Effector CD4-positive, alpha-beta T cell (primary cell): ENCODE results near the gene PWWP2B.

Experiments
- DNase-seq: peaks from one replicate; pipeline ENCODE4 v3.0.0-alpha.2; 2020

The PWWP2B gene

DNA sequence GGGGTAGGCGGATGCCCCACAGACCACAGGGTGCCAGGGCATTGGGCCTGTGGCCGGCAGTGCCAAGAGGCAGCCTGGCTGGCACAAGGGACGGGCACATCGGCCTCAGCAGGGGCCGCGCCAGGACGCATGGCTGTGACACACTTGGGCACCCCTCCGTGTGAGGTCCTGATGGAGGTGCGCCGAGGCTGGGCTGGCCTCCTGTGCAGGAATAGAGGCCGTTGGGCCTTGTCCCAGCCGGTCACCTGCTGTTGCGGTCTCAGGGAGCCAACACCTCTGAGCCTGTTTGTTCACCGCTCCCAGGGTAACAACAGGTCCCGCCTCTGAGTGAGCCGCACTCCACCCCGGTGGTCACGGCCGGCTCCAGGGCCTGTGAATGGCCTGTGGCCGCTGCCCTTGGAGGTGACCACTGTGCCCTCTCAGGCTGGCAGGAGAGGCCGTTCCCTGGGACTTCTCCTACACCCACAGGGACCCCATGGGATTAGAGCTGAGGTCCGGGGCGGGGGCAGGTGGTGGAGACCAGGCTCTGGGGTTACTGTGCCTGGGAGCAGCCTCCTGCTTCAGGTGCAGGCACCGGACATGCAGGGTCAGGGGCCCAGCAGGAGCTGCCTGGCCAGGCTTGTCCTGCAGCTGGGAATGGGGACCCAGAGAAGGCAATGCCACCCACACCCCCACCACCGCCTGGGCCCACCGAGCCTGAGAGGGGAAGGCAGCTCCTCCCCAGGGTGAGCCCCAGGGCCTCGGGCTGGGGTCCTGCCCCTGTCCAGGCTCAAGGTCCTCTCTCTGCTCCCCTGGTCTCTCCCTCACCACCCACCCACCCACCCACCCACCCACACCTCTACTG, 12.0 kb downstream of the PWWP2B start:
- no peak for DNase-seq

- no peak for DNase-seq
Observed at GRCh38 chr10:132409667-132410028, 12.6 kb downstream of the PWWP2B start.

DNA sequence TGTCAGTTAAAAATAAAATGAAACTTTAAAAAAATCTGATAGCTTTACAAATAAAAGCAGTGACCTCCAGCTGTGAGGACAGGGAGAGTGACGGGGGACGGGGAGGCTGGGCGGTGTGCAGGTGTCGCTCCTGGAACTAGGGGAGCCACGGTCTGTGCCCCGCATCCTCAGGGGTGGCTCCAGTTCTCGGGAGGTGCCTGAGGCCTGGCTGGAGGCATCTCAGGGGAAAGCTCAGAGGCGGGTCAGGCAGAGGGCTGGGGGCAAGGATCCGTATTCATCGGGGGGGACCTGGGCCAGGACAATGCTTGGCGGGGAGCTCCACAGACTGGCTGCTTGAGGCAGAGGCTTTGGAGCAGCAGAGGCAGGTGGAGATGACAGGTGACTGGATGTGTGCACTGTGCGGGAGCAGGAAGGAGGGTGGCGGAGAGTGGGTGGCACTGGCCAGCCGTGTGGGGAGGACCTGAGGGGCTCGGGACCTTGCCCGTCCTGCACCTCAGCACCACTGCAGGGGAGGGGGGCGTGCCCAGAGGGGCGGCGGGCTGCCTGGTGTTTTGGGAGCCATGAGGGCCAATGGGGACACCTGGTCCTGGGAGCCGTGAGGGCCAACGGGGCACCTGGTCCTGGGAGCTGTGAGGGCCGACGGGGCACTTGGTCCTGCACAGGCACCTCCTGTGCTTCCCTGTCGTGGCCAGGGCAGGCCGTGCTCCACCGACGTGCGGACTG, 13.2 kb downstream of the PWWP2B start:
- DNase-seq, result no peak

GRCh38 chr10:132410779-132411532, 14.0 kb downstream of the PWWP2B start:
- no peak for DNase-seq

GRCh38 chr10:132411561-132412253, 14.7 kb downstream of the PWWP2B start:
- DNase-seq, result no peak

DNA sequence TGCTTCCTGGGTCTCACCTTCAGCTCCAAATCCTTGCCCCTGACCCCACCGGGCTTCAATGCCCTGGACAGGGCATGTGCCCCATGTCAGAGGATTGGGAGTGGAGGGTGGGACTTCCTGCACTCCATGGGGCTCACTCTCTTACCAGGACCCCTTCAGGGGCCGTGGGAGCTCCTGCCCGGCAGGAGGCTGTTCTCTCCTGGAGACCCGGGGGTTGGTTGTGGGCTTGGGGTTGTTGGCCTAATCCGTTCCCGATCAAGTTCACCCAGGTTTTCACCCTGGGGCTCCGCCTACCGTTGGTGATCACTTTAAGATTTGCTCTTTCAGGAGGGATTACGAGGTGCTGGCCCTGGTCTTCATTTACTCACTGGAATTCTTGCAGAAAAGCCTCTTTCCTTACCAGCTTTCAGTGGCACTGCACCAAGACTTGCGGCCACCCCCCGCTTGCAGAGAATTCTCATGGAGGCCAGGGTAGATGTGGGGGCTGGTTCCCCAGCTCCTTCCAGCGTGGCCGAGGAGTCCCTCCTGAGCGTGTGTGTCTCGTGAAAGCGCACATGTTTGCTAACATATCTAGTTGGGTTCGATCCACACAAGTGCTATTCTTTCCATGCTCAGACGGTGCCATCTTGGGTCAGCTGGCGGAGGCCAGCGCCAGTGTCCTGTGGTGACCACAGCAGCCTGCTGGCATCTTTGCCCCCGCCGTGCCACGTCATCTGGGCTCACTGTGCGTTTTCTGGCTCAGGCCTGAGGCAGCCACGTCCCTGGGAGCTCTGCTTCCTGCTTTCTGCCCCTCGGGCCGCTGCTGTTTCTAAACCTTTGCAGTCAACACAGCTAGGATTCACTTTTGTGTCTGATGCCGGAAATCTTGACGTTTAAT, 15.6 kb downstream of the PWWP2B start:
- no peak for DNase-seq

GRCh38 chr10:132413226-132414205, 16.5 kb downstream of the PWWP2B start:
- DNase-seq, result no peak

DNA sequence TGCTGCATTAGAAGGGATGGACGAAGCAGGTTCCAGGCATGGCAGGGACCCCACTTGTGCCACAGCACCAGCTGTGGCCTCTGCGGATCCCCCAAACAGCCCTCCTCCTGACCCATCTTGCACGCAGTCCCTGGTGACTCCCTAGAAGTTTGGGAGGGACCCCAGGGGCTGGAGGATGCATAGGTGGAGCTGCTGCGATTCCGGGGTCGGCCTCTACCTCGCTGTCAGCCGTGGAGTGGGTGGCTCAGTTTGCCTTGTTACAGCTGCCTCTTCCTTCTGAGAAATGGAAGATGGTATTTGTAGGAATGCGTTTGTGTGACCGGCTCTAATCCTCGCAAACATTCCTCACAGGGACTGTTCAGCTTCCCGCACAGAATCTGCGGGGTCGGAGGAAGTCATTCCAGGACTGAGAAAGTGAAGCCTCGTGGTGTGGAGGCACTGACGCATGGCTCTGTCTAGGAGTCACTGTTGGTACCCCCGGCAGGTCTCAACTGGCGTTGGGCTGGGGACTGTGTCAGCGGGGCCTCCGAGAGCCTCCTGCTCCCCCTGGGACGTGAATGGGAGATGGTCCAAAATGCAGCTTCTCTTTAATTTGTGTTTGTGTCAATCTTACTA, 17.5 kb downstream of the PWWP2B start:
- no peak for DNase-seq

GRCh38 chr10:132415255-132415654, 18.3 kb downstream of the PWWP2B start:
- DNase-seq, result no peak

DNA sequence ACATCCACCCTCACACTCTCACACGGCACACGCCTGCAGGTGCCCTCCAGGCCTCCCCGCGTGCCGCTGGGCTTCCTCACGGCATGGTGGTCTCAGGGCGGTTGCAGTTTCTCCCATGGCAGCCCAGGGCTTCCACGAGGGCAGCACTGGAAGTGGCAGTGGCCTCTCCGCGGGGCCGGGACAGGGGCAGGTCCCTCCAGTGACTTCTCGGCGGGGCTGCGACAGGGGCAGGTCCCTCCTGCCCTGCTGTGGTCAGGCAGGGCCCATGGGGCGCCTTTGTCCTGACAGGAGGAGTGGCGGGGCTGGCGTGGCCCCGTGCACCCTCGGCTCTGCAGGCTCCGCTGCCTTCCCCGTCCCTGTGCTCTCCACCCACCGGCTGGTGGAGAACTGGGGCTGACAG, 19.0 kb downstream of the PWWP2B start:
- no peak for DNase-seq

DNA sequence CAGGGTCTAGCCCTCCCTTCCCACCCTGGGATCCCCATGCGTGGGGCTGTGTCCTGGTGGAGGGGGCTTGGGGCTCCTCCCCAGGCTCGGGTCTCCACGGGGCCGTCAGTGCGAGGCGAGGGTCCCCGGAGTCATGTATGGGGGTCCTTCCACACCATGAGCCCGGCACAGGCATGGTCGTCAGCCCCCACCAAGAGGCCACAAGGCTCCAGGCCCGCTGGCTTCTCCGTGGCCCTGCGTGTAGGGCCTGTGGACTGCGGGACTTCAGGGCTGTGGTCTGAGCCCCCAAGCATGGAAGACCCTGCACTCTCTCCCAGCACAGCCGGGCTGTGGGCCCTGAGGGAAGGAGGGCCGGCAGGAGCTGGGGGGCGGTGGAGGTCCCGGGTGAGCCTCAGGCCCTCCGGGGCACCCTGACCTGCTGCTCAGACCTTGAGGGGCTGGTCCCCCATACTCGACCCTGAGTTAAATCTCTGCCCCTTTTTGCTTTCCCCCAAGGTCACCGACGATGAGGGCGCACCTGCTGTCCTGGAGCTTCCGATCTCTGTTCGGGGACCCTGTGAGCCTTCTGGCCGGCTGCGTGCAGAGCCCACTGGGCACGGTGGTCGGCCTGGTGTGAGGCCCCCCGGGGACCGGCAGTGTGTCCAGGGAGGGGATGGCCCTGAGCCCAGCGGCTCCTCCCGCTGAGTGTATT, 19.7 kb downstream of the PWWP2B start:
- no peak for DNase-seq

- DNase-seq, result no peak
Observed at GRCh38 chr10:132417257-132417910, 20.4 kb downstream of the PWWP2B start.

- no peak for DNase-seq
Observed at GRCh38 chr10:132417957-132418441, 21.0 kb downstream of the PWWP2B start.

- DNase-seq, result no peak
Observed at GRCh38 chr10:132418527-132419416, 21.8 kb downstream of the PWWP2B start.

GRCh38 chr10:132419538-132420468, 22.8 kb downstream of the PWWP2B start:
- DNase-seq, result no peak

DNA sequence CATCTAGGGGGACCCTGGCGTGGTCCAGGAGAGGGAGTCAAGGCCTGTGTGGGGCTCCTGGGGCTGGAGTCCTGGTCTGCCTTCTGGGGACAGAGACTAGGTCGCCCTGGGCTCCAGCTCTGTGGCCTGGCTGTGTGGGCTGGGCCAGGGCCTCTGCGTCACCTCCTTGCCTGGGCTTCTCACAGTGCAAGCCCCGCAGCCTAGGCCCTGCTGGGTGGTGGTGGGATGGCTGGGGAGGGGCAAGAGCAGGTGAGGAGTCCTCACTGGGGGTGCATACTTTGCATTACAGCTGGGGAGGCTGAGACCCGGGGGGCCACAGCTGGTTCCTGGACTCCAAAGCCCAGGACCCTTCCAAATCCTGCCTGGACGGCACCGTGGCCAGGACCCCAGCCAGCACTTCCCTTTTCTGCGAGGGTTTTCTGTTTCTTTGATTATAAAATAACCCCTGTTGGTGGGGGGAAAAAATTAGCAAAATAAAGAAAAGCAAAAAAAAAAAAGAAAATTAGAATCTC, 23.5 kb downstream of the PWWP2B start:
- no peak for DNase-seq
